Measurements from ENCODE around the gene LAMTOR2.

- TF ChIP-seq EZH2 (optimal IDR thresholded peaks at IDR 0.05; ENCODE audit: low read depth, low read length) (no peak), EZH2phosphoT487 (IDR thresholded peaks at IDR 0.05; ENCODE audit: low read length) (no peak)
- TF ChIP-seq, protein P1, sequence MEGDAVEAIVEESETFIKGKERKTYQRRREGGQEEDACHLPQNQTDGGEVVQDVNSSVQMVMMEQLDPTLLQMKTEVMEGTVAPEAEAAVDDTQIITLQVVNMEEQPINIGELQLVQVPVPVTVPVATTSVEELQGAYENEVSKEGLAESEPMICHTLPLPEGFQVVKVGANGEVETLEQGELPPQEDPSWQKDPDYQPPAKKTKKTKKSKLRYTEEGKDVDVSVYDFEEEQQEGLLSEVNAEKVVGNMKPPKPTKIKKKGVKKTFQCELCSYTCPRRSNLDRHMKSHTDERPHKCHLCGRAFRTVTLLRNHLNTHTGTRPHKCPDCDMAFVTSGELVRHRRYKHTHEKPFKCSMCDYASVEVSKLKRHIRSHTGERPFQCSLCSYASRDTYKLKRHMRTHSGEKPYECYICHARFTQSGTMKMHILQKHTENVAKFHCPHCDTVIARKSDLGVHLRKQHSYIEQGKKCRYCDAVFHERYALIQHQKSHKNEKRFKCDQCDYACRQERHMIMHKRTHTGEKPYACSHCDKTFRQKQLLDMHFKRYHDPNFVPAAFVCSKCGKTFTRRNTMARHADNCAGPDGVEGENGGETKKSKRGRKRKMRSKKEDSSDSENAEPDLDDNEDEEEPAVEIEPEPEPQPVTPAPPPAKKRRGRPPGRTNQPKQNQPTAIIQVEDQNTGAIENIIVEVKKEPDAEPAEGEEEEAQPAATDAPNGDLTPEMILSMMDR (IDR thresholded peaks at IDR 0.05; ENCODE audit: low read length): no peak
Observed at GRCh38 chr1:156108057-156108456, 53.5 kb downstream of the LAMTOR2 start.
